Spleen (tissue), 11 donors: ENCODE results near the gene LCNL1. TPM values are rescaled to one million over a fixed set of nuclear protein-coding genes. Genes with fewer than 3 reads are reported as not detected.

Experiments
- DNase-seq: peaks from one replicate; pipeline ENCODE4 v3.0.0-alpha.2; 2020
- H3K27ac ChIP-seq, 8 donors: fragments of 200-600 bp; sonication (generic) in 7 of 8; 1 replicate in 4 of 8; 2 replicates in 4 of 8; pipeline versions ENCODE4 v1.5.0 to v1.8.0; 2016 to 2021; ENCODE audit warnings: inconsistent platforms in 4 of 8, mild to moderate bottlenecking in 4 of 8, moderate library complexity in 1 of 8
- H3K27me3 ChIP-seq, 7 donors: fragments of 200-600 bp; sonication (generic) in 6 of 7; replicated peaks in 1 of 7; 1 replicate in 4 of 7; 2 replicates in 3 of 7; pipeline versions ENCODE4 v1.5.0 to v1.8.0; 2016 to 2021; ENCODE audit warnings: inconsistent platforms in 3 of 7, mild to moderate bottlenecking in 1 of 7
- H3K36me3 ChIP-seq, 6 donors: fragments of 200-600 bp; sonication (generic) in 5 of 6; 1 replicate in 4 of 6; 2 replicates in 2 of 6; pipeline versions ENCODE4 v1.5.0 to v1.8.0; 2016 to 2021; ENCODE audit warnings: inconsistent platforms in 2 of 6
- H3K4me1 ChIP-seq, 6 donors: fragments of 200-600 bp; sonication (generic) in 5 of 6; 1 replicate in 3 of 6; 2 replicates in 3 of 6; pipeline versions ENCODE4 v1.5.0 to v1.8.0; 2016 to 2021; ENCODE audit warnings: inconsistent platforms in 3 of 6
- H3K4me3 ChIP-seq, 8 donors: fragments of 200-600 bp; sonication (generic) in 7 of 8; 1 replicate in 4 of 8; 2 replicates in 4 of 8; pipeline versions ENCODE4 v1.5.0 to v1.8.0; 2016 to 2021; ENCODE audit warnings: inconsistent platforms in 4 of 8, mild to moderate bottlenecking in 4 of 8, moderate library complexity in 2 of 8
- H3K9me3 ChIP-seq, 8 donors: fragments of 200-600 bp; sonication (generic) in 7 of 8; 1 replicate in 4 of 8; 2 replicates in 4 of 8; pipeline versions ENCODE4 v1.5.0 to v1.8.0; 2016 to 2021; ENCODE audit warnings: inconsistent platforms in 4 of 8
- POLR2A ChIP-seq, 3 donors: fragments of 450-650 bp; IDR thresholded peaks; one replicate each; pipeline ENCODE4 v1.5.1; 2017; ENCODE audit warnings: antibody characterized with exemption in 3 of 3, mild to moderate bottlenecking in 1 of 3
- POLR2AphosphoS5 ChIP-seq, 3 donors: sonication (generic); formaldehyde crosslinking; IDR thresholded peaks; one replicate each; pipeline ENCODE4 v1.5.1; 2017; ENCODE audit warnings: antibody characterized with exemption in 3 of 3
- WGBS, 5 donors: extraction: QIAGEN DNeasy Blood & Tissue Kit in 3 of 5; methylation state at CpG; one replicate each; pipeline versions ENCODE4 v1.1.5 to v1.1.7; 2013 to 2018; 5-methylcytosine and 5-hydroxymethylcytosine counted together
- intact Hi-C: fragments of 100-400 bp; cut with DNase I; formaldehyde crosslinking; loops from one replicate; pipeline ENCODE4 v1.15.0; 2023; ENCODE audit warnings: low total_unique reads
- polyA plus RNA-seq, 3 donors: library from polyadenylated mRNA; stranded (reverse); fragments of 200-250 nt; gene quantifications; one replicate each; pipeline ENCODE4 v1.2.1, GENCODE V29; 2013
- total RNA-seq, 7 donors: library from RNA; depleted of rRNA in 3 of 7; stranded (reverse); fragments of >200 nt in 3 of 7; fragmentation: NEBNext Ultra II Directional in 4 of 7; extraction: Animal tissue kit (Norgen Biotek cat#: 25700) in 4 of 7; gene quantifications; one replicate each; pipeline versions ENCODE4 v1.1.0 to v1.2.1, GENCODE V29; 2016 to 2021
- TF ChIP-seq, protein P1 (sequence below), 11 experiments: fragments of 200-600 bp in 7 of 11; fragments of 450-650 bp in 4 of 11; sonication (generic) in 4 of 11; IDR thresholded peaks in 8 of 11; conservative IDR thresholded peaks in 3 of 11; 1 replicate in 7 of 11; 2 replicates in 4 of 11; pipeline versions ENCODE4 v1.4.0 to v1.8.0; 2016 to 2021; ENCODE audit warnings: antibody characterized with exemption in 11 of 11, inconsistent platforms in 4 of 11, mild to moderate bottlenecking in 1 of 11
- donor health status: healthy with polysubstance abuse.
- donor health status: DM: no; HTN: no; CAD: no; lungs with moderate emphysema.
- donor health status: DM: no; HTN: no; CAD: no.
- donor health status: Bipolar disorder and iron deficiency.
- donor health status: healthy.
- donor health status: DM: no; HTN: no; CAD: no.
- donor health status: DM: yes; HTN: yes; CAD: no.

LCNL1 gene
- total and polyA plus RNA-seq, 10 donors, result 1.3 to 8.3 (median 3.2) TPM

GRCh38 chr9:136945333-136946227 is 37.2 kb upstream of the LCNL1 start:
- Histone ChIP-seq H3K36me3 (peaks cover 6 to 29% (median 25%) of the 10 kb centered on the region in 6 donors), H3K27me3 (no peaks in the 10 kb centered on the region), H3K4me1 (peaks cover 29 to 93% (median 72%) of the 10 kb centered on the region in 6 donors), H3K9me3 (no peaks in the 10 kb centered on the region), H3K4me3 (no peak overlapping the region), H3K27ac (peak overlapping the region in 3 of 8 donors; percentile 96 to 97 (median 97))
- DNase-seq, result peak; percentile 87
- intact Hi-C loops, result loop anchor here (10.0 kb wide), 3 partner anchors 61 to 101 kb away; partner anchors contain the start of genes AJM1, FUT7, PHPT1 and TRAF2
- WGBS, 5 donors, result 83 to 95% (median 89%) methylated on average over 16 to 30 of the region's 30 CpGs
- TF ChIP-seq, protein P1, sequence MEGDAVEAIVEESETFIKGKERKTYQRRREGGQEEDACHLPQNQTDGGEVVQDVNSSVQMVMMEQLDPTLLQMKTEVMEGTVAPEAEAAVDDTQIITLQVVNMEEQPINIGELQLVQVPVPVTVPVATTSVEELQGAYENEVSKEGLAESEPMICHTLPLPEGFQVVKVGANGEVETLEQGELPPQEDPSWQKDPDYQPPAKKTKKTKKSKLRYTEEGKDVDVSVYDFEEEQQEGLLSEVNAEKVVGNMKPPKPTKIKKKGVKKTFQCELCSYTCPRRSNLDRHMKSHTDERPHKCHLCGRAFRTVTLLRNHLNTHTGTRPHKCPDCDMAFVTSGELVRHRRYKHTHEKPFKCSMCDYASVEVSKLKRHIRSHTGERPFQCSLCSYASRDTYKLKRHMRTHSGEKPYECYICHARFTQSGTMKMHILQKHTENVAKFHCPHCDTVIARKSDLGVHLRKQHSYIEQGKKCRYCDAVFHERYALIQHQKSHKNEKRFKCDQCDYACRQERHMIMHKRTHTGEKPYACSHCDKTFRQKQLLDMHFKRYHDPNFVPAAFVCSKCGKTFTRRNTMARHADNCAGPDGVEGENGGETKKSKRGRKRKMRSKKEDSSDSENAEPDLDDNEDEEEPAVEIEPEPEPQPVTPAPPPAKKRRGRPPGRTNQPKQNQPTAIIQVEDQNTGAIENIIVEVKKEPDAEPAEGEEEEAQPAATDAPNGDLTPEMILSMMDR (IDR thresholded peaks at IDR 0.05 in 8 of 11, conservative IDR thresholded peaks at IDR 0.05 in 3 of 11), result no peak
- no peak for TF ChIP-seq POLR2AphosphoS5 (IDR thresholded peaks at IDR 0.05)
- TF ChIP-seq POLR2A (IDR thresholded peaks at IDR 0.05), result no peak

- Histone ChIP-seq H3K27ac (peak overlapping the region in 5 of 8 donors; percentile 34 to 91 (median 62)), H3K9me3 (no peaks in the 10 kb centered on the region), H3K27me3 (no peaks in the 10 kb centered on the region), H3K4me3 (no peak overlapping the region), H3K4me1 (peaks cover 30 to 93% (median 71%) of the 10 kb centered on the region in 6 donors), H3K36me3 (peaks cover 3 to 20% (median 17%) of the 10 kb centered on the region in 6 donors)
- DNase-seq, result peak; percentile 81
- no peak for TF ChIP-seq POLR2AphosphoS5 (IDR thresholded peaks at IDR 0.05)
- TF ChIP-seq POLR2A (IDR thresholded peaks at IDR 0.05), result no peak
- TF ChIP-seq, protein P1 (IDR thresholded peaks at IDR 0.05 in 8 of 11, conservative IDR thresholded peaks at IDR 0.05 in 3 of 11), result no peak
- WGBS, 5 donors, result 80 to 88% (median 81%) methylated on average over 19 to 27 of the region's 27 CpGs
- intact Hi-C loops, result loop anchor here (10.0 kb wide), 3 partner anchors 62 to 102 kb away; partner anchors contain the start of genes AJM1, FUT7, PHPT1 and TRAF2
Measured at GRCh38 chr9:136946228-136947027, 36.4 kb upstream of the LCNL1 start.

- no peak for TF ChIP-seq POLR2A (IDR thresholded peaks at IDR 0.05)
- H3K4me3 ChIP-seq, result no peak overlapping the region
- H3K27me3 ChIP-seq, result no peaks in the 10 kb centered on the region
- H3K36me3 ChIP-seq, result peaks cover 3 to 12% (median 9%) of the 10 kb centered on the region in 6 donors
- no peaks in the 10 kb centered on the region for H3K9me3 ChIP-seq
- peak; percentile 80 for DNase-seq
- H3K4me1 ChIP-seq, result peaks cover 30 to 93% (median 68%) of the 10 kb centered on the region in 6 donors
- WGBS, 5 donors, result 59 to 81% (median 63%) methylated on average over 16 to 26 of the region's 26 CpGs
- peak overlapping the region in 6 of 8 donors; percentile 9 to 91 (median 50) for H3K27ac ChIP-seq
- intact Hi-C loops, result loop anchor here (10.0 kb wide), 3 partner anchors 62 to 102 kb away; partner anchors contain the start of genes AJM1, FUT7, PHPT1 and TRAF2
Measured at GRCh38 chr9:136947028-136947891, 35.5 kb upstream of the LCNL1 start.
